Measurements from ENCODE around the gene ACOX1. TPM values are rescaled to one million over a fixed set of nuclear protein-coding genes. Genes with fewer than 3 reads are reported as not detected.

Gene ACOX1
- polyA plus RNA-seq, 3 donors = 30.1 to 42.2 (median 35.1) TPM

DNA sequence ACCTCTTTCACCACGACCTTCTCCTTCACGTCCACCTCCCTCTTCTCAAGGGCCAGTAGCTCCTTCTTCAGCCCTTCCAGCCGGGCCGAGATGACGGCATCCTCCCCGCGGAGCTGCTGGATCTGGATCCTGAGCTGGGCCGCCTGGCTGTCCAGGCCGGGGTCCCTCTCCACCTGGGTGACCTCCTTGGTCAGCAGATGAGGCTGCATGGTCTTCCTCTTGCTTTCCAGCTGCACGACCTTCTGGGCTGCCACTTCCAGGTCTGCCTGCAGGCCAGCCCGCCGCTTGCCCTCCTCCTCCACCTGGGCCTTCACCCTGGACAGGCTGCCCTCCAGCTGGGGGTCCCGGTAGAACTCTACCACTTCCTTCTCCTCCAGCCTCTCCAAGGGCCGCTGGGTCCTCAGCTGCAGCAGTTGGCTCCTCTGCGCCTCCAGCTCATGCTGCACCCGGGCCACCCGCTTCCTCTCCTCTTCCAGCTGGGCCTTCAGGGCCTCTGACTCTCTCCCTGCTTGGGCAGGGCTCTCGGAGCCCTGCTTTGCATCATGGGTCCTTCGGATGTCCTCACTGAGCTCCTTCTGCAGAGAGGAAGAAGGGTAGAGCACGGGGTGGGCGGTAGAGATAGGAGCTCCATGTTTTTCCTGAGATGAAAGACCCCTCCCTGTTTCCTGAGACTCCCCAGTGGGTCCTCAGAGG lies 31.1 kb upstream of the ACOX1 start:
- no peak for DNase-seq

- no peak for DNase-seq
Measured at GRCh38 chr17:76009447-76009846, 30.5 kb upstream of the ACOX1 start.

DNA sequence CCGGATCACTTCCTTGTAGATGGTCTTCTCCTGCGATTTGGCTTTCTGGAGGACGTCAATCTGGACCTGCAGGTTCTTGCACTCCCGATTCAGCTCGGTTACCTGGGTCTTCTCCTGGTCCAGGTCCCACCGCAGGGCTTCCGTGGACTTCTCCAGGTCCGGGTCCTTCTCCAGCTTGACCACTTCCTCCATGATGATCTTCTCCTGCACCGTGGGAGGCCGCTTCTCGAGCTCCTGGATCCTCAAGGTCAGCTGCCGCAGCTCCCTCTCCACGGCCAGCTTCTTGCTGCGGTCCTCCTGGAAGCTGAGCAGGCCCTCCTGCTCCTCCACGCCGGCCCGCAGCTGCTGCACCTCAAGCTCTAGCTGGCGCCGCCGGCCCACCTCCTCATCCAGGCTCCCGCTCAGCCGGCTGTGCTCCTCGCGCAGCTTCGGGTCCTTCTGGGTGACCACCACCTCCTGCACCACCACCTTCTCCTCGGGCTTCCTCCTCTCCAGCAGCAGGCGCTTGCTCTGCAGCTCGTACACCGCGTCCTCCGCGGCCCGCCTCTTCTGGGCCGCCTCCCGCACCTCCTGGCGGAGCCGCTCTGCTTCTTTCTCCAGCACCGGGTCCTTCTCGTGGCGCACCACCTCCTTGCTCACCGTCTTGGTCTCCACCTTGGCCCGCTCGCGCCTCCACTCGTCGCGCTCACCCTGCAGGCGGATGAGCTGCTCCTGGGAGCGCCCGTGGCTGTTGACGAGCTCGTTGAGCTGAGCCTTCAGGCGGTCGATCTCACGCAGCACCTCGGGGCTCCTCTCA lies 29.9 kb upstream of the ACOX1 start:
- no peak for DNase-seq

DNA sequence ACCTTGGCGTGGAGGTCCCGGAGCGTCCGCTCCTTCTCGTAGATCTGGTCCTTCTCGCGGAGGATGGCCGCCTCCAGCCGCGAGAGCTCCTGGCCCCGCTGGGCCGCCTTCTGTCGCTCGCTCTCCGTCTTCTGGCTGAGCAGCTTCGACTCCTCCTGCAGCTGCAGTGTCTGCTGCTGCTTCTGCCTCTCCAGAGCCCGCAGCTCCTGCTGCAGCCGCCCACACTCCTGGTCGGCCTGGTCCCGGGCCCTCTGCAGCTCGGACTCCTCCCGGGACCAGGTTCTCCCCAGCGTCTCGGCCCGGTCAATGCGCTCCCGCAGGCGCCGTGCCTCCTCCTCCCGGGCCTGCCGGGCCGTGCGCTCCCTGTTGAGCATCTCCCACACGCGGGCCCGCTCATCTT lies 29.2 kb upstream of the ACOX1 start:
- no peak for DNase-seq

GRCh38 chr17:76007850-76008165 lies 28.8 kb upstream of the ACOX1 start:
- DNase-seq = no peak

- no peak for DNase-seq
Measured at GRCh38 chr17:76007131-76007849, 28.3 kb upstream of the ACOX1 start.

DNA sequence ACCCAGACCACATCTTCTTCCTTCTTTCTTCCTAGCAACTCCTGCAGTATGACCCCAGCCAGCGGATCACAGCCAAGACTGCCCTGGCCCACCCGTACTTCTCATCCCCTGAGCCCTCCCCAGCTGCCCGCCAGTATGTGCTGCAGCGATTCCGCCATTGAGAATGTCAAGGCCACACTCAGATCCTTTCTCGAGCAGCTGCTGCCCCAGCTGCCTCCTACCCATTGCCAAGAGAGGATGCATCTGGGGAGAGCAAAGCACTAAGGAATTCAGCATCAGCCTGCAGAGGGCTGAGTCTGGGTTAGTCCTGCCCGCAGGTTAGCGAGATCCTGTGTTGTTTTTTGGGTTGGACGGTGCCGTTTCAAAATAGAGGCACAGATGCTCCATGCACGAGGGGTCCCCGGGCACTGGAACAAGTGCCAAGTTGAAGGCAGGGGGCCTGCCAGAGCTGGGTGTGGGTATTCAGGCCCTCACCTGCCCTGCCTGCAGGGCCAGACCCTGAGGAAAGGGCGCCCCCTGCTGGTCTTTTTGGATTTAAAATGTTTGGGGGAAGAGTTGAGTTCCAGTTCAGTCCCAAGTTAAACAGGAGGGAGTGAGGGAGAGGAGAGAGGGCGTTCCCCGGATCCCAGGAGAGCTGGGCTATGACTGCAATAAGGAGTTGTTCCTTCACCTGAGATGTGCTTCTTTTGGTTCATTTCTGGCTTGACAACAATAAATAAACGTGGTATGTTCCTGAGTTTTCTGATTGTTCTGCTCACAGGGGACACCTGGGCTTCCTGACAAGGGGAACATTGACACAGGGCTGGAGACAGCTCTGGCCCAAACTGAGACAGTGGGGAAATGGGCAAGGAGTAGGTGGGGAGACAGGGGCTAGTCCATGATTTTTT lies 26.5 kb upstream of the ACOX1 start:
- no peak for DNase-seq

DNA sequence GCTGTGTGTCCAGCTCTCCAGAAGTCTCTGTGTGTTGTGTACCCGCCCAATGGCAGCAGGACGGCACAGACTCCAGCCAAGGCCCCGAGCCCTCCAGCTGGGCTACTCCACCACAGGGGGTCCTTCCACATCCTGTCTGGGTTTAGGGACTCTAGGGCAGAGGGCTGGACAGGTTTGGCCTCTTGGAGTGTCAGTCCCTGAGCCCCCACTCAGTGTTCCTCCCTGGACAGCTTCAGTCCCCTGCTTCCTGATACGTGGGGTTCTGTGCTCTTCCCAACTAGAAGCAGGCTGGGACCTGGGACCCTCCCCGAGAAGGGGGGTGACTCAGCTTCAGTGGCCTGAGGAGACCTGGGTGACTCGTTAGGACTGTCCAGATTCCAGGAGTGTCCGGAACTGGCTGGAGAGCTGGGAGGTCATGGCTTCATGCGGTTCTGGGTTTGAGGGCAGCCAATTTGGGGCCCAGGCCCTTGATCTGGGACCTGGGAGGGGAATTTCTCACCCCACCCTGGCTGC lies 25.8 kb upstream of the ACOX1 start:
- DNase-seq = no peak

- DNase-seq = no peak
Measured at GRCh38 chr17:76003915-76004314, 24.9 kb upstream of the ACOX1 start.

DNA sequence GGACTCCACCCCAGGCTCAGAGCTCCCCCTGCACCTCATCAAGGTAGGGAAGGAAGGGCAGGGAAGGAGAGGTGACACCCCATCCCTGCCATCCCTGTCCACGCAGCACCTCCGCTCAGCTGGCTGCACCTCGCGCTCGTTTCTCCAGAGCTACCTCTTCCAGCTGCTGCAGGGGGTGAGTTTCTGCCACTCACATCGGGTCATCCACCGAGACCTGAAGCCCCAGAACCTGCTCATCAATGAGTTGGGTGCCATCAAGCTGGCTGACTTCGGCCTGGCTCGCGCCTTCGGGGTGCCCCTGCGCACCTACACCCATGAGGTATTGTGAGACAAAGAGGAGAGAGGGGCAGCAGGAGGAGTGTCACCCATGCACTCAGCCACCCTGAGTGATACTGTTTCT lies 23.1 kb upstream of the ACOX1 start:
- no peak for DNase-seq

DNA sequence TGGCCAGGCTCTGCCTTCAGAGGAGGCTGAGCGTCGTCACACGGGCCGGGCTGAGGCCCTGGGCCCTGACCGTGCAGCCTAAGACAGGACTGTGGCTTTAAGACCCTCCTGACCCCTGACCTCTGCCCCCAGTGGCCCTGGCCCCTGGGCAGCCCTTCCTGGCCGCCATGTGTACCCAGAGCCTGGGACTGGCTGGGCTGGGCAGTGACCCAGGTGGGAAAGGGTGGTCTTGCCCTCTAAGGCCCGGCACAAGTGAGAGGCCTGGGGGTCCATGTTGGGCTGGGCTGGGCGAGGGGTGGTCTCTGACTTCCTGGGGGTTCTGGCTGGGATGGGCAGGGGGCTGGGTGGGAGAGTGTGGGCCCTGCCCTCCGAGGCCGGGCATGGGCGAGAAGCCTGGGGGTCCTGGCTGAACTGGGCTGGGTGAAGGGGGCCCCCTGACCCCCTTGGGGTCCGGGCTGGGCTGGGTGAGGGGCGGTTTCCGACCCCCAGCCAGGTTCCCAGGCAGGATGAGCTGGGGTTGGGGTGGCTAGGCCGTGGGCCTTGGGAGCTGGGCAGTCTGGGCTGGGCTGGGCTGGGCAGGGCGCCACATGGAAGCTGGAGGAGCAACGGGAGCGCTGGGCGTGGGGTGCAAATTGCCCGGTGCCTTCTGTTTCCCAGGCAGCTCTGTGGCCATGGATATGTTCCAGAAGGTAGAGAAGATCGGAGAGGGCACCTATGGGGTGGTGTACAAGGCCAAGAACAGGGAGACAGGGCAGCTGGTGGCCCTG lies 22.0 kb upstream of the ACOX1 start, which contains the start of gene CDK3:
Gene CDK3, plus strand, starts transcription at position 101 of the 767 bp plus-strand sequence. Its CDS starts 571 bp downstream, at position 672.
- DNase-seq = no peak

DNA sequence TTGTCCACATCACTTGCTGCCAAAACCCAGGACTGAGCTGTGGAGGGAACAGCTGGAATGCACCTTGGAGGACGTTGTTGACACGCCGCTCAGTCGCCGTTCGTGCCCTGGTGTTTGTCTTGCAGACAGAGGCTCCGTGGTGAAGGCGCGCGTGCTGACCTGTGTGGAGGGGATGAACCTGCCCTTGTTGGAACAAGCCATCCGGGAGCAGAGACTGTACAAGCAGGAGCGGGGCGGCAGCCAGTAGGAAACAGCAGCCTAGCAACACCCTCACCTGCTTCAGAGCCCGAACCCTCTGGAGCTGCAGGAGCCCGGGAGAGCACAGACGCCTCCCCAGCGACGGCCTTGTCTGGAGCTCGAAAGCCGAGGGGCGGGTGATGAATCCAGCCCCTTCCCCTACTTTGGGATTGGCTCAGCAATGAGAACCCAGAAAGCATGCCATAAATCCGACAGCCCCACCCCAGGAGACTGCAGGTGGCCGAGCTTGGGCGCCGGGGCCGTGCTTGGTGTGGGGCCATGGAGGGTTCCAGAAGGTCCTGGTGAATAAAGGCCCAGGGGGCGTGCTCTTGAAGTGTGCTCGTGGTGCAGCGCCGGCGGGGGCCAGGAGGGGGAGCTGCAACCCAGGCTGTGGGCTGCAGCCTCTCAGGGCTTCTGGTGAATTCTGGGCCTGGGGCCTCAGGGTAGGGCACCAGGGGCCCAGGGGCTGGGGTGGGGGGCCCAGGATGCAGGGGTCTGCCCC lies 21.2 kb upstream of the ACOX1 start:
- no peak for DNase-seq

DNA sequence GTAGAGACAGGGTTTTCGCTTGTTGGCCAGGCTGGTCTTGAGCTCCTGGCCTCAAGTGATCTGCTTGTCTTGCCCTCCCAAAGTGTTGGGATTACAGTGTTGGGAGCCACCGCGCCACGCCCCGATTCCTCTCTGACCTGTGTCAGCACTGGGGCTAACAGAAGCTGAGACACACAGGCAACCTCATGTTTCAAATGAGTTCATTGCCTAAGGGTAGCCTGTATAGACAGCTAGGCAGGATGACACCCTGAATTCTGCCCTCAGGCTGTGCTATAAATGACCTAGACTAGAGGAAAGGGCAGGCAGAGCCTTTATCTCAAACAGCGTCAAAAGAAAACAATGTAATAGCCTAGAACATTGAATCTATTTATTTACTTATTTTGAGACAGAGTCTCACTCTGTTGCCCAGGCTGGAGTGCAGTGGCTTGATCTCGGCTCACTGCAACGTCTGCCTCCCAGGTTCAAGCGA lies 19.4 kb upstream of the ACOX1 start:
- DNase-seq = no peak

DNA sequence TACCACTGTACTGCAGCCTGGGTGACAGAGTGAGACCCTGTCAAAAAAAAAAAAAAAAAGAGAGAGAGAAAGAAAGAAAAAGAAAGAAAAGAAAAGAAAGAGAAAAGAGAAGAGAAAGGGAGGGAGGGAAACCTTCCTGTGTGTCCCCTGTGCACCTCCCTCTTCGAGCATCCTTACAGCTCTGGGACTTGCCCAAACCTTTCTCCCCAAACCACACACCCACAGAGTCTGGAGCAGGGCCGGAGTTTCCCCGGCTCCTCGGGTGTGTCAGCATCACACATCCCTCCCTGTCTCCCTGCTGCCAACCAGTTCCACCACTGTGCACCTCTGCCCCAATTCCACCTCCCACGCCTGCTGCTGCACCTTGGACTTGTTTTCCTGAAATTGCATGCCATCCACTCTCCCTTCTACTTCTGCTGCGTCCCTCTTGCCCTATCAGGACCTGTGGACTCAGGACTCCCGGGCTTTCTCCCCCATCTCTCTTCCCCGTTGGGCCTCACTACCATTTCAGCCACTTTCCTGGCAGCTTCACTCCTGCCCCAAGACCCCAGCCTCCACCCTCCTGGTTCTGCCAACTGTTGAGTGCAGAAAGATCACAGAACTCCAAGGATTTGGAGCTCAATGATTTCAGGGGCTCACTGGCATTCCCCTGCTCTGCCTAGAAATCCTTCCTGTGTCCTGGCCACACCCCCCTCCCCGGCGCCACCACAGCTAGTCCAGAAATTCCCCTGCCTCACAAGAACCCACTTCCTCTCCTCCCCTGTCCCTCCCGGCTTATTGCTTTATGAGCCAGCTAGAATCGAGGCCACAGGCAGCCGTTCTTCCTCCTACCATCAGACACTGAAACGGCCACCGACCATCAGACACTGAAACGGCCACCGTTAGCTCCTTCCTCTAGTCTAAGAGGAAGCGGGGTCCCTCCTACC lies 18.0 kb upstream of the ACOX1 start:
- DNase-seq = no peak

DNA sequence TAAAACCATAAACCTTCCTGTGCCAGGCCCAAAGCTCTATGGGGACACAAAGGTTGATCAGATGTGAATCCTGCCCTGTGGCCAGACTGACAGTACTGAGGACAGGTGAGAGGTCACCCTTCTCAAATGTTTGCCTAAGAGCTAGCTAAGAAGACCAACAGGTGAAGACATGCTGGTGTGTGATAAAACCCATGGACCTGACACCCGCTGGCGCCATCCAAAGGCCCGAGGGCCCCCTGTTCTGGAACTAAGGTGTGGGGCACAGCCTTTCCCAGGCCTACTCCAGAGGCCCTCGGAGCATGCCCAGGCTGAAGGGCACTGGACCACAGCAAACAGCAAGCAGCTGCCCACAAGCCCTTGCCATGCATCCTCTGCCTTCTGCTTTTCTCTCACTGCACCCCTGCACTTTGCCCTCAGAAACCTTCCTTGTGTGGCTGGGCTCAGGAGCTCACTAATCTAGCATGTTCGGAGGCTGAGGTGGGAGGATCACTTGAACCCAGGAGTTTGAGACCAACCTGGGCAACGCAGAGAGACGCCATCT lies 16.5 kb upstream of the ACOX1 start:
- no peak for DNase-seq

- no peak for DNase-seq
Measured at GRCh38 chr17:75994802-75995370, 15.9 kb upstream of the ACOX1 start.

- no peak for DNase-seq
Measured at GRCh38 chr17:75991396-75991795, 12.4 kb upstream of the ACOX1 start.

GRCh38 chr17:75987041-75987440 lies 8.1 kb upstream of the ACOX1 start:
- DNase-seq = no peak
